GM12873 (cell line): ENCODE data around the gene CLOCK.

Experiments
- TF ChIP-seq, protein P1 (sequence below): IDR thresholded peaks from 2 replicates; pipeline ENCODE4 v1.5.1; 2012; ENCODE audit warnings: low read depth, mild to moderate bottlenecking, moderate library complexity, low read length, control low read depth; ENCODE audit not compliant: insufficient read depth; ENCODE audit errors: missing control alignments

Gene CLOCK

GRCh38 chr4:55500072-55500471, 46.6 kb downstream of the CLOCK start:
- TF ChIP-seq, protein P1, sequence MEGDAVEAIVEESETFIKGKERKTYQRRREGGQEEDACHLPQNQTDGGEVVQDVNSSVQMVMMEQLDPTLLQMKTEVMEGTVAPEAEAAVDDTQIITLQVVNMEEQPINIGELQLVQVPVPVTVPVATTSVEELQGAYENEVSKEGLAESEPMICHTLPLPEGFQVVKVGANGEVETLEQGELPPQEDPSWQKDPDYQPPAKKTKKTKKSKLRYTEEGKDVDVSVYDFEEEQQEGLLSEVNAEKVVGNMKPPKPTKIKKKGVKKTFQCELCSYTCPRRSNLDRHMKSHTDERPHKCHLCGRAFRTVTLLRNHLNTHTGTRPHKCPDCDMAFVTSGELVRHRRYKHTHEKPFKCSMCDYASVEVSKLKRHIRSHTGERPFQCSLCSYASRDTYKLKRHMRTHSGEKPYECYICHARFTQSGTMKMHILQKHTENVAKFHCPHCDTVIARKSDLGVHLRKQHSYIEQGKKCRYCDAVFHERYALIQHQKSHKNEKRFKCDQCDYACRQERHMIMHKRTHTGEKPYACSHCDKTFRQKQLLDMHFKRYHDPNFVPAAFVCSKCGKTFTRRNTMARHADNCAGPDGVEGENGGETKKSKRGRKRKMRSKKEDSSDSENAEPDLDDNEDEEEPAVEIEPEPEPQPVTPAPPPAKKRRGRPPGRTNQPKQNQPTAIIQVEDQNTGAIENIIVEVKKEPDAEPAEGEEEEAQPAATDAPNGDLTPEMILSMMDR, result no peak

- TF ChIP-seq, protein P1, result no peak
Measured at GRCh38 chr4:55499495-55499894, 47.2 kb downstream of the CLOCK start.

DNA sequence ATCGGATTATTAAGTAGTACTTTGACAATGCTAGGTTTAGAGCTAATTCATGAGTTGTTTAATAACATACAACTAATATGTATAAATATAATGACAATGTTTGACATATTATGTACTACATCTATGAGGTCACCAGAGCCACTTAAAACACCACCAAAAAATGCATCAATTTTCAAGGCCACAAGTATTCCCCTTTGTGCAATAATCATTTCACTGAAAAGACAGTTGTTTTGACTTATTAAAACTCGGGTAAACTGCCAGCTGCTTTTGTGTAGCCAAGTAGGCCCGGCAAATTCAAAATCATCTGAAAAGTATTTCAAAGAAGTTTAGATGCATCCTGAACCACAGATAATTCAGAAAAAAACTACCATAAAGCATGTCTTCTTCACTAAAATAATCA, 48.7 kb downstream of the CLOCK start:
- TF ChIP-seq, protein P1, result no peak

- TF ChIP-seq, protein P1, result no peak
Measured at GRCh38 chr4:55491486-55491885, 55.2 kb downstream of the CLOCK start.

- TF ChIP-seq, protein P1, result no peak
Measured at GRCh38 chr4:55488716-55489115, 58.0 kb downstream of the CLOCK start.

- TF ChIP-seq, protein P1, result no peak
Measured at GRCh38 chr4:55485821-55486220, 60.9 kb downstream of the CLOCK start.

DNA sequence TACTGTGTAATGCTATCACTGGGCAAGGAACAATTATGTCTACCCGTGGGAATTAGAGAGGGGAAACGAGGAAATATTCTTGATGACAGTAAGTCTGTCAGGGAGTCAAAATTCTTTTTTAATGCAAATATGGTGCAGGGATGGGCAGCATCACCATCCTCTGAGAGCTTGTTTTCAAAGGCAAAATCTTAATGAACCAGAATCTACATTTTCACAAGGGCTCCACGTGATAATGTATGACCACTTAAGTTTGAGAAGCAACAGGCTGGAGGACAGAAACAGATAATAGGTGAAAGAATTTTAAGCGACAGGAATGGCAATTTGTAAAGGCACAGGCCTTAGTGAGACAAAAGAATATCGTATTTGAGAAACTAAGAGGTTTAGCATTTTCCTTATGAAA, 63.4 kb downstream of the CLOCK start:
- TF ChIP-seq, protein P1, result no peak
